ENCODE results near the gene CA10. TPM values are rescaled to one million over a fixed set of nuclear protein-coding genes. Genes with fewer than 3 reads are reported as not detected.

The CA10 gene
- total and polyA plus RNA-seq, 2 of the 4 experiments (the other 2 are of a cell fraction) = not detected

GRCh38 chr17:51954232-51954765 is 204.2 kb downstream of the CA10 start:
- ChIA-PET CTCF (no interaction called here), POLR2A (ENCODE audit: unreplicated experiment) (no interaction called here)
- no peak overlapping the region for H2AK9ac ChIP-seq (replicated peaks; ENCODE audit: low read depth, low read length, poor library complexity)
- H3K36me3 ChIP-seq (ENCODE audit: control insufficient read depth, insufficient read depth, low read length) = no peaks in the 10 kb centered on the region
- no peak overlapping the region for H3K18ac ChIP-seq (ENCODE audit: low read depth, low read length)
- DNase-seq = no peak
- no peak overlapping the region for H2AK5ac ChIP-seq (ENCODE audit: low read depth, low read length)
- no peak overlapping the region for H4K8ac ChIP-seq (ENCODE audit: low read depth in 2 of 2, low read length in 2 of 2)
- no peak overlapping the region for H2AFZ ChIP-seq (replicated peaks; ENCODE audit: low read length, poor library complexity)
- H3K23ac ChIP-seq (ENCODE audit: low read depth, low read length) = no peak overlapping the region
- no peak overlapping the region for H3K9ac ChIP-seq (ENCODE audit: low read depth, low read length)
- no peak overlapping the region for H2BK5ac ChIP-seq (ENCODE audit: low read depth, low read length, poor library complexity, severe bottlenecking)
- H3K27me3 ChIP-seq (ENCODE audit: control insufficient read depth, insufficient read depth, low read length) = no peaks in the 10 kb centered on the region
- H2BK20ac ChIP-seq (ENCODE audit: low read depth, low read length) = no peak overlapping the region
- peaks cover 10% of the 10 kb centered on the region for H3K9me3 ChIP-seq (ENCODE audit: control insufficient read depth, insufficient read depth, low read length)
- H3K27ac ChIP-seq (ENCODE audit: insufficient read depth, low read length) = no peak overlapping the region
- no peak overlapping the region for H2BK15ac ChIP-seq (ENCODE audit: low read depth, low read length)
- H2BK120ac ChIP-seq (ENCODE audit: low read depth, low read length) = no peak overlapping the region
- H3K4ac ChIP-seq (ENCODE audit: low read depth, low read length) = no peak overlapping the region
- in situ Hi-C loops (cut with MboI; ENCODE audit: low sequenced_read_pairs) (no loop called here), intact Hi-C loops (cut with micrococcal nuclease) (no loop called here), dilution Hi-C loops (cut with HindIII; ENCODE audit: low sequenced_read_pairs, unreplicated experiment) (no loop called here)
- no peak overlapping the region for H3K4me3 ChIP-seq (ENCODE audit: insufficient read depth, low read depth, low read length)
- no peak overlapping the region for H4K91ac ChIP-seq (ENCODE audit: insufficient read depth, low read depth, low read length)
- no peaks in the 10 kb centered on the region for H3K79me1 ChIP-seq (ENCODE audit: low read depth in 1 of 2, low read length in 2 of 2)
- H4K5ac ChIP-seq (ENCODE audit: low read depth, low read length) = no peak overlapping the region
- H4K20me1 ChIP-seq (ENCODE audit: insufficient read depth, low read length) = no peaks in the 10 kb centered on the region
- no peak for TF ChIP-seq MXI1 (IDR thresholded peaks at IDR 0.05; ENCODE audit: borderline replicate concordance, low read depth, low read length)
- TF ChIP-seq USF2 (IDR thresholded peaks at IDR 0.05; ENCODE audit: low read depth, low read length) = no peak
- TF ChIP-seq RAD21 (IDR thresholded peaks at IDR 0.05; ENCODE audit: low read length) = no peak
- no peak for TF ChIP-seq NFE2L2 (IDR thresholded peaks at IDR 0.05; ENCODE audit: low read depth, low read length)
- no peak for TF ChIP-seq RCOR1 (IDR thresholded peaks at IDR 0.05; ENCODE audit: insufficient replicate concordance, low read length)
- TF ChIP-seq SMC3 (IDR thresholded peaks at IDR 0.05; ENCODE audit: low read depth, low read length) = no peak
- TF ChIP-seq MAFK (IDR thresholded peaks at IDR 0.05; ENCODE audit: low read depth, low read length) = no peak
- no peak for TF ChIP-seq BHLHE40 (IDR thresholded peaks at IDR 0.05; ENCODE audit: low read depth, low read length)
- no peak for TF ChIP-seq POLR2A (IDR thresholded peaks at IDR 0.05; ENCODE audit: low read depth, low read length)
- no peak for TF ChIP-seq CHD1 (IDR thresholded peaks at IDR 0.05; ENCODE audit: low read depth, low read length)
- no peak for TF ChIP-seq ELK1 (IDR thresholded peaks at IDR 0.05; ENCODE audit: borderline replicate concordance, low read depth, low read length)
- TF ChIP-seq FOS (IDR thresholded peaks at IDR 0.05; ENCODE audit: low read depth, low read length) = no peak
- no peak for TF ChIP-seq CTCF (conservative IDR thresholded peaks at IDR 0.05; ENCODE audit: low read depth, low read length)
- no peak for TF ChIP-seq CEBPB (IDR thresholded peaks at IDR 0.05; ENCODE audit: low read depth, low read length)
- TF ChIP-seq MAZ (IDR thresholded peaks at IDR 0.05; ENCODE audit: borderline replicate concordance, low read depth, low read length) = no peak
- no peak overlapping the region for H3K4me2 ChIP-seq (ENCODE audit: low read depth, low read length)
- H3K4me1 ChIP-seq (ENCODE audit: control insufficient read depth, insufficient read depth, low read length) = no peaks in the 10 kb centered on the region
- no CpG with 5 or more reads among the region's 2 CpGs for WGBS, 2 experiments (ENCODE audit: extremely low coverage in 2 of 2, insufficient read length in 1 of 2)
- H3K56ac ChIP-seq (ENCODE audit: extremely low read depth, insufficient read depth, low read length) = no peak overlapping the region
- no peak overlapping the region for H3K14ac ChIP-seq (replicated peaks; ENCODE audit: low read depth, low read length)
- ATAC-seq (ENCODE audit: low read depth) = no peak
- BruUV-seq (replicated peaks) = no TSS peak
- no peaks in the 10 kb centered on the region for H3K9me1 ChIP-seq (ENCODE audit: insufficient read depth, low read length)
